SK-N-SH (cell line): ENCODE measurements around the gene TRIOBP.

ENCODE experiments used
- CHD2 ChIP-seq: fragments of 150-350 bp; IDR thresholded peaks from 2 replicates; pipeline ENCODE4 v1.6.1; 2018; ENCODE audit warnings: low read length; ENCODE audit not compliant: partially characterized antibody
- GABPA ChIP-seq: IDR thresholded peaks from 2 replicates; pipeline ENCODE4 v1.4.0; 2012; ENCODE audit warnings: low read depth, mild to moderate bottlenecking
- JUND ChIP-seq: IDR thresholded peaks from 2 replicates; pipeline ENCODE4 v1.4.0; 2012
- RAD21 ChIP-seq: IDR thresholded peaks from 2 replicates; pipeline ENCODE4 v1.6.1; 2012; ENCODE audit warnings: mild to moderate bottlenecking, low read length
- TF ChIP-seq, protein P1 (sequence below): fragments of 200-600 bp; sonication (generic); IDR thresholded peaks from 2 replicates; pipeline ENCODE4 v1.6.1; 2017; ENCODE audit warnings: antibody characterized with exemption, mild to moderate bottlenecking, moderate library complexity

DNA sequence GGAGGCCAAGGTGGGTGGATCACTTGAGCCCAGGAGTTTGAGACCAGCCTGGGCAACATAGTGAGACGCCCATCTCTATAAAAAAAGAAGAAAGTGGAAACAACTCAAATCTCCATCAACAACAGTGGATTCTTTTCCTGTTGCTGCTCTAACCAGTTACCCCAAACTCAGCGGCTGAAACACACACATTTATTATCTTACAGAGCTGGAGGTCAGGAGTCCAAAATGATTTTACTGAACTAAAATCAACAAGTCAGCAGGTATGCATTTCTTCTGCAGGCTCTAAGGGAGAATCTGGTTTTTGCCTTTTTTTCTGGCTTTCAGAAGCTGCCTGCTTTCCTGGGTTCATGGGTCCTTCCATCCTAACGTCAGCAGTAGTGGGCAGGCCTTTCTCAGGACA lies 99.2 kb downstream of the TRIOBP start:
- TF ChIP-seq RAD21 = no peak
- TF ChIP-seq, protein P1, sequence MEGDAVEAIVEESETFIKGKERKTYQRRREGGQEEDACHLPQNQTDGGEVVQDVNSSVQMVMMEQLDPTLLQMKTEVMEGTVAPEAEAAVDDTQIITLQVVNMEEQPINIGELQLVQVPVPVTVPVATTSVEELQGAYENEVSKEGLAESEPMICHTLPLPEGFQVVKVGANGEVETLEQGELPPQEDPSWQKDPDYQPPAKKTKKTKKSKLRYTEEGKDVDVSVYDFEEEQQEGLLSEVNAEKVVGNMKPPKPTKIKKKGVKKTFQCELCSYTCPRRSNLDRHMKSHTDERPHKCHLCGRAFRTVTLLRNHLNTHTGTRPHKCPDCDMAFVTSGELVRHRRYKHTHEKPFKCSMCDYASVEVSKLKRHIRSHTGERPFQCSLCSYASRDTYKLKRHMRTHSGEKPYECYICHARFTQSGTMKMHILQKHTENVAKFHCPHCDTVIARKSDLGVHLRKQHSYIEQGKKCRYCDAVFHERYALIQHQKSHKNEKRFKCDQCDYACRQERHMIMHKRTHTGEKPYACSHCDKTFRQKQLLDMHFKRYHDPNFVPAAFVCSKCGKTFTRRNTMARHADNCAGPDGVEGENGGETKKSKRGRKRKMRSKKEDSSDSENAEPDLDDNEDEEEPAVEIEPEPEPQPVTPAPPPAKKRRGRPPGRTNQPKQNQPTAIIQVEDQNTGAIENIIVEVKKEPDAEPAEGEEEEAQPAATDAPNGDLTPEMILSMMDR = no peak
- no peak for TF ChIP-seq JUND
- TF ChIP-seq GABPA = no peak
- no peak for TF ChIP-seq CHD2
